Measurements from ENCODE around the gene KAT7.

DNA sequence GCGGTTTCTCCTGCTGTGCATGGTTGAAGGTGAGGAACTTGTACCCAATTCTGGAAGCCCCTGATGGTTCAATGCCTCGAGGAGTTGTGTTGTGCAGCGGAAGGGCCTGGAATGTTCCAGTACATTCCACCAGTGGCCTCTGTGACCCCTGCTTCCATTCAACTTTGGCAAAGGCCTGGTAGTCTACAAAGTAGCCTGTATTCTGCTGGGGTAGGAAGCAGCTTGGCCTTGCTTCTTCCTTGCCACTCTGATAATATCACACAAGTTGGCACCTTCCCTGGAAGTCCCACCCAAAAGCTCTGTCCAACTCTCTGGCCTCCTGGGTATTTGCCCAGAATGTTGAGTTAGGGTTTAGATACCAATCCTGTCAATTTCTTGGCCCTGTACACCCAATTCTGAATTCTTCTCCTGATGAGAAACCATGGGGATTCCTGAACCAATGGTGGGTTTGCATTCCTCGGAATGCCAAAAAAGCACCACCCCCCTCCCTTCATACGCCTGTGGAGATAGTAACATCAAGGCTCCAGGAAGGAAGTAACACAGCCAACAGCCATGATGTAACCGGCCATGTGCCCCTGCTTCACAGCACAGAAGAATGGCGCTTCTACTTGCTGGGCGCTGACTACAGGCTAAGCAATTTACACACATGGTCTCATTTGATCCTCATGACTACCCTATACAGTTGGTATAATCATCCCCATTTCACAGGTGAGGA, 12.8 kb upstream of the KAT7 start:
- TF ChIP-seq, protein P1, sequence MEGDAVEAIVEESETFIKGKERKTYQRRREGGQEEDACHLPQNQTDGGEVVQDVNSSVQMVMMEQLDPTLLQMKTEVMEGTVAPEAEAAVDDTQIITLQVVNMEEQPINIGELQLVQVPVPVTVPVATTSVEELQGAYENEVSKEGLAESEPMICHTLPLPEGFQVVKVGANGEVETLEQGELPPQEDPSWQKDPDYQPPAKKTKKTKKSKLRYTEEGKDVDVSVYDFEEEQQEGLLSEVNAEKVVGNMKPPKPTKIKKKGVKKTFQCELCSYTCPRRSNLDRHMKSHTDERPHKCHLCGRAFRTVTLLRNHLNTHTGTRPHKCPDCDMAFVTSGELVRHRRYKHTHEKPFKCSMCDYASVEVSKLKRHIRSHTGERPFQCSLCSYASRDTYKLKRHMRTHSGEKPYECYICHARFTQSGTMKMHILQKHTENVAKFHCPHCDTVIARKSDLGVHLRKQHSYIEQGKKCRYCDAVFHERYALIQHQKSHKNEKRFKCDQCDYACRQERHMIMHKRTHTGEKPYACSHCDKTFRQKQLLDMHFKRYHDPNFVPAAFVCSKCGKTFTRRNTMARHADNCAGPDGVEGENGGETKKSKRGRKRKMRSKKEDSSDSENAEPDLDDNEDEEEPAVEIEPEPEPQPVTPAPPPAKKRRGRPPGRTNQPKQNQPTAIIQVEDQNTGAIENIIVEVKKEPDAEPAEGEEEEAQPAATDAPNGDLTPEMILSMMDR (IDR thresholded peaks at IDR 0.05; ENCODE audit: insufficient read depth, low read length, poor library complexity, severe bottlenecking): no peak
- no peak for TF ChIP-seq EZH2phosphoT487 (conservative IDR thresholded peaks at IDR 0.05; ENCODE audit: low read length)
